Mesendoderm (in vitro differentiated cells): Measurements from ENCODE around the gene SLC24A4.

ENCODE experiments used
- DNase-seq: peaks from one replicate; pipeline ENCODE4 v3.0.0; 2013
- H2AK5ac ChIP-seq: 2 replicates; pipeline ENCODE4 v1.6.1; 2013; ENCODE audit warnings: low read length, inconsistent platforms
- H2BK120ac ChIP-seq: 2 replicates; pipeline ENCODE4 v1.6.1; 2013; ENCODE audit warnings: low read depth, mild to moderate bottlenecking, low read length, moderate library complexity, mixed read lengths
- H2BK15ac ChIP-seq: replicated peaks from 2 replicates; pipeline ENCODE4 v1.6.1; 2013; ENCODE audit warnings: low read depth, mild to moderate bottlenecking, moderate library complexity
- H2BK5ac ChIP-seq: 2 replicates; pipeline ENCODE4 v1.6.1; 2013; ENCODE audit warnings: low read length, inconsistent platforms
- H3K18ac ChIP-seq: 2 replicates; pipeline ENCODE4 v1.6.1; 2013; ENCODE audit warnings: mild to moderate bottlenecking, low read length, mixed read lengths
- H3K23ac ChIP-seq: one replicate; pipeline ENCODE4 v1.6.1; 2013; ENCODE audit warnings: low read length
- H3K27ac ChIP-seq: 2 replicates; pipeline ENCODE4 v1.5.1; 2013; ENCODE audit warnings: low read depth, mild to moderate bottlenecking, inconsistent platforms, low read length, moderate library complexity
- H3K27me3 ChIP-seq: 2 replicates; pipeline ENCODE4 v1.6.1; 2013; ENCODE audit warnings: low read length, control low read depth, mild to moderate bottlenecking, inconsistent platforms; ENCODE audit not compliant: insufficient read depth, poor library complexity
- H3K36me3 ChIP-seq: 2 replicates; pipeline ENCODE4 v1.6.1; 2013; ENCODE audit warnings: low read length, inconsistent platforms; ENCODE audit not compliant: control insufficient read depth, insufficient read depth
- H3K4ac ChIP-seq: one replicate; pipeline ENCODE4 v1.6.1; 2013; ENCODE audit warnings: low read depth, mild to moderate bottlenecking, low read length, moderate library complexity
- H3K4me1 ChIP-seq: 2 replicates; pipeline ENCODE4 v1.6.1; 2013; ENCODE audit warnings: low read depth, low read length, inconsistent platforms; ENCODE audit not compliant: control insufficient read depth
- H3K4me2 ChIP-seq: 2 replicates; pipeline ENCODE4 v1.6.1; 2013; ENCODE audit warnings: low read length
- H3K4me3 ChIP-seq: 2 replicates; pipeline ENCODE4 v1.5.1; 2013; ENCODE audit warnings: mild to moderate bottlenecking, low read length
- H3K56ac ChIP-seq: one replicate; pipeline ENCODE4 v1.6.1; 2013; ENCODE audit warnings: low read length
- H3K79me1 ChIP-seq: 2 replicates; pipeline ENCODE4 v1.6.1; 2013; ENCODE audit warnings: low read length, inconsistent platforms
- H3K79me2 ChIP-seq: 2 replicates; pipeline ENCODE4 v1.6.1; 2013; ENCODE audit warnings: mild to moderate bottlenecking, low read length; ENCODE audit not compliant: control insufficient read depth, insufficient read depth
- H3K9ac ChIP-seq: 2 replicates; pipeline ENCODE4 v1.6.1; 2013; ENCODE audit warnings: low read length, inconsistent platforms
- H4K5ac ChIP-seq: one replicate; pipeline ENCODE4 v1.6.1; 2013; ENCODE audit warnings: low read length
- H4K8ac ChIP-seq: one replicate; pipeline ENCODE4 v1.6.1; 2013; ENCODE audit warnings: low read depth, mild to moderate bottlenecking, control low read depth, low read length, moderate library complexity
- WGBS: extraction: QIAGEN DNeasy Blood & Tissue Kit; methylation state at CpG from one replicate; pipeline ENCODE4 v1.1.7; 2013; ENCODE audit warnings: low lambda C conversion rate, missing lambda C conversion rate; ENCODE audit not compliant: insufficient coverage; ENCODE audit errors: extremely low coverage; 5-methylcytosine and 5-hydroxymethylcytosine counted together

Gene SLC24A4

GRCh38 chr14:92544051-92544720, 221.2 kb downstream of the SLC24A4 start:
- Histone ChIP-seq H3K56ac (no peak overlapping the region), H2BK15ac (no peak overlapping the region), H3K4me2 (no peak overlapping the region), H3K23ac (no peak overlapping the region), H2BK5ac (no peak overlapping the region), H3K9ac (no peak overlapping the region), H3K4me1 (no peaks in the 10 kb centered on the region), H3K4ac (no peak overlapping the region), H3K79me1 (no peaks in the 10 kb centered on the region), H2AK5ac (no peak overlapping the region), H3K36me3 (no peaks in the 10 kb centered on the region), H4K8ac (no peak overlapping the region), H3K27ac (no peak overlapping the region), H3K27me3 (no peaks in the 10 kb centered on the region), H4K5ac (no peak overlapping the region), H3K79me2 (no peaks in the 10 kb centered on the region), H3K18ac (no peak overlapping the region), H3K4me3 (no peak overlapping the region), H2BK120ac (no peak overlapping the region)
- DNase-seq, result no peak
- no CpG with 5 or more reads among the region's 6 CpGs for WGBS

- H3K36me3 ChIP-seq, result no peaks in the 10 kb centered on the region
- no peak overlapping the region for H4K8ac ChIP-seq
- H2BK5ac ChIP-seq, result no peak overlapping the region
- H3K27ac ChIP-seq, result no peak overlapping the region
- no peak overlapping the region for H2BK15ac ChIP-seq
- H3K18ac ChIP-seq, result no peak overlapping the region
- H3K79me1 ChIP-seq, result no peaks in the 10 kb centered on the region
- no peak overlapping the region for H2AK5ac ChIP-seq
- H3K23ac ChIP-seq, result no peak overlapping the region
- H3K4me2 ChIP-seq, result no peak overlapping the region
- no CpG with 5 or more reads among the region's 7 CpGs for WGBS
- DNase-seq, result no peak
- no peak overlapping the region for H3K9ac ChIP-seq
- H3K4me3 ChIP-seq, result no peak overlapping the region
- no peak overlapping the region for H4K5ac ChIP-seq
- H3K79me2 ChIP-seq, result no peaks in the 10 kb centered on the region
- H3K56ac ChIP-seq, result no peak overlapping the region
- H3K4me1 ChIP-seq, result no peaks in the 10 kb centered on the region
- H2BK120ac ChIP-seq, result no peak overlapping the region
- H3K4ac ChIP-seq, result no peak overlapping the region
- no peaks in the 10 kb centered on the region for H3K27me3 ChIP-seq
Measured at GRCh38 chr14:92546347-92547053, 223.5 kb downstream of the SLC24A4 start.

- H3K56ac ChIP-seq, result no peak overlapping the region
- H3K27me3 ChIP-seq, result no peaks in the 10 kb centered on the region
- H3K27ac ChIP-seq, result no peak overlapping the region
- H2AK5ac ChIP-seq, result no peak overlapping the region
- no peak overlapping the region for H4K5ac ChIP-seq
- WGBS, result no CpG with 5 or more reads among the region's 17 CpGs
- no peak overlapping the region for H3K4me3 ChIP-seq
- H3K23ac ChIP-seq, result no peak overlapping the region
- no peaks in the 10 kb centered on the region for H3K4me1 ChIP-seq
- no peak overlapping the region for H3K4ac ChIP-seq
- H3K9ac ChIP-seq, result no peak overlapping the region
- no peak for DNase-seq
- no peak overlapping the region for H4K8ac ChIP-seq
- H3K79me1 ChIP-seq, result no peaks in the 10 kb centered on the region
- H3K4me2 ChIP-seq, result no peak overlapping the region
- H2BK5ac ChIP-seq, result no peak overlapping the region
- no peak overlapping the region for H2BK15ac ChIP-seq
- H2BK120ac ChIP-seq, result no peak overlapping the region
- H3K36me3 ChIP-seq, result no peaks in the 10 kb centered on the region
- H3K18ac ChIP-seq, result no peak overlapping the region
- no peaks in the 10 kb centered on the region for H3K79me2 ChIP-seq
Measured at GRCh38 chr14:92549105-92549858, 226.3 kb downstream of the SLC24A4 start.

- Histone ChIP-seq H3K4me3 (no peak overlapping the region), H3K4me1 (no peaks in the 10 kb centered on the region), H3K36me3 (no peaks in the 10 kb centered on the region), H3K56ac (no peak overlapping the region), H3K27ac (no peak overlapping the region), H3K4ac (no peak overlapping the region), H3K23ac (no peak overlapping the region), H3K79me2 (no peaks in the 10 kb centered on the region), H4K5ac (no peak overlapping the region), H2AK5ac (no peak overlapping the region), H2BK120ac (no peak overlapping the region), H2BK5ac (no peak overlapping the region), H4K8ac (no peak overlapping the region), H3K18ac (no peak overlapping the region), H3K79me1 (no peaks in the 10 kb centered on the region), H3K4me2 (no peak overlapping the region), H3K9ac (no peak overlapping the region), H3K27me3 (no peaks in the 10 kb centered on the region), H2BK15ac (no peak overlapping the region)
- no peak for DNase-seq
- no CpG with 5 or more reads among the region's 7 CpGs for WGBS
Measured at GRCh38 chr14:92549859-92550230, 226.9 kb downstream of the SLC24A4 start.
